ENCODE measurements around the gene BAHCC1.

Gene BAHCC1

DNA sequence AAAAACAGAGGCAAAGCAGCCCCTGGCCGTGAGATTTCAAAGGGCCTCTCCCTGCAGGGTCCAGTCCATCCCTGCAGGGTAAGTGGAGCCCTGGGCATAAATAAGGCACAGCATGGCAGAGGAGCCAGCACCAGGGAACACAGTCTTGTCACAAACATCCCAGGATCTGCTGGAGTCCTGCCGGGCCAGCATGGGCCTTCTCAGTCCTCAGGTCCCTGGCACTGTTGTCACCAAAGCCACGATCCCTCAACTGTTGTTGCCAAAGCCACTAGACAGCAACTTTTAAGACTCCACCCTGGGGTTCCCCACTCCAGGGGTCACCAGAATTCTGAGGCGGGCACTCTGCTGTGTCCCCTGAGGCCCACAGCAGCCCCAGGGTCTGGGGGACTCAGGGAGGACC, 47.8 kb upstream of the BAHCC1 start:
- Histone ChIP-seq H3K36me3 (ENCODE audit: insufficient read depth, low read length) (no peaks in the 10 kb centered on the region), H4K20me1 (ENCODE audit: insufficient read depth, low read length, poor library complexity, severe bottlenecking) (peaks cover 22% of the 10 kb centered on the region), H3K9me3 (ENCODE audit: insufficient read depth, low read depth, low read length) (no peaks in the 10 kb centered on the region), H3K27me3 (ENCODE audit: insufficient read depth, low read length, poor library complexity, severe bottlenecking) (peaks cover 21% of the 10 kb centered on the region), H3K4me2 (ENCODE audit: low read depth, low read length, poor library complexity, severe bottlenecking) (peak overlapping the region; percentile 93), H3K4me3 (ENCODE audit: low read length, poor library complexity, severe bottlenecking) (peak overlapping the region; percentile 88), H2AFZ (ENCODE audit: low read length) (no peak overlapping the region), H3K9me2 (replicated peaks; ENCODE audit: low read depth, low read length) (no peaks in the 10 kb centered on the region), H3K4me1 (ENCODE audit: insufficient read depth, low read length, poor library complexity, severe bottlenecking) (peaks cover 17% of the 10 kb centered on the region), H3K9ac (ENCODE audit: low read depth, low read length, poor library complexity, severe bottlenecking) (peak overlapping the region; percentile 90), H3K79me2 (ENCODE audit: insufficient read depth, low read length) (peaks cover 46% of the 10 kb centered on the region), H3F3A (ENCODE audit: low read depth) (no peaks in the 10 kb centered on the region)
- TF ChIP-seq, protein P1, sequence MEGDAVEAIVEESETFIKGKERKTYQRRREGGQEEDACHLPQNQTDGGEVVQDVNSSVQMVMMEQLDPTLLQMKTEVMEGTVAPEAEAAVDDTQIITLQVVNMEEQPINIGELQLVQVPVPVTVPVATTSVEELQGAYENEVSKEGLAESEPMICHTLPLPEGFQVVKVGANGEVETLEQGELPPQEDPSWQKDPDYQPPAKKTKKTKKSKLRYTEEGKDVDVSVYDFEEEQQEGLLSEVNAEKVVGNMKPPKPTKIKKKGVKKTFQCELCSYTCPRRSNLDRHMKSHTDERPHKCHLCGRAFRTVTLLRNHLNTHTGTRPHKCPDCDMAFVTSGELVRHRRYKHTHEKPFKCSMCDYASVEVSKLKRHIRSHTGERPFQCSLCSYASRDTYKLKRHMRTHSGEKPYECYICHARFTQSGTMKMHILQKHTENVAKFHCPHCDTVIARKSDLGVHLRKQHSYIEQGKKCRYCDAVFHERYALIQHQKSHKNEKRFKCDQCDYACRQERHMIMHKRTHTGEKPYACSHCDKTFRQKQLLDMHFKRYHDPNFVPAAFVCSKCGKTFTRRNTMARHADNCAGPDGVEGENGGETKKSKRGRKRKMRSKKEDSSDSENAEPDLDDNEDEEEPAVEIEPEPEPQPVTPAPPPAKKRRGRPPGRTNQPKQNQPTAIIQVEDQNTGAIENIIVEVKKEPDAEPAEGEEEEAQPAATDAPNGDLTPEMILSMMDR (conservative IDR thresholded peaks at IDR 0.05; ENCODE audit: low read length), result no peak
- TF ChIP-seq EZH2phosphoT487 (IDR thresholded peaks at IDR 0.05; ENCODE audit: borderline replicate concordance), result no peak

DNA sequence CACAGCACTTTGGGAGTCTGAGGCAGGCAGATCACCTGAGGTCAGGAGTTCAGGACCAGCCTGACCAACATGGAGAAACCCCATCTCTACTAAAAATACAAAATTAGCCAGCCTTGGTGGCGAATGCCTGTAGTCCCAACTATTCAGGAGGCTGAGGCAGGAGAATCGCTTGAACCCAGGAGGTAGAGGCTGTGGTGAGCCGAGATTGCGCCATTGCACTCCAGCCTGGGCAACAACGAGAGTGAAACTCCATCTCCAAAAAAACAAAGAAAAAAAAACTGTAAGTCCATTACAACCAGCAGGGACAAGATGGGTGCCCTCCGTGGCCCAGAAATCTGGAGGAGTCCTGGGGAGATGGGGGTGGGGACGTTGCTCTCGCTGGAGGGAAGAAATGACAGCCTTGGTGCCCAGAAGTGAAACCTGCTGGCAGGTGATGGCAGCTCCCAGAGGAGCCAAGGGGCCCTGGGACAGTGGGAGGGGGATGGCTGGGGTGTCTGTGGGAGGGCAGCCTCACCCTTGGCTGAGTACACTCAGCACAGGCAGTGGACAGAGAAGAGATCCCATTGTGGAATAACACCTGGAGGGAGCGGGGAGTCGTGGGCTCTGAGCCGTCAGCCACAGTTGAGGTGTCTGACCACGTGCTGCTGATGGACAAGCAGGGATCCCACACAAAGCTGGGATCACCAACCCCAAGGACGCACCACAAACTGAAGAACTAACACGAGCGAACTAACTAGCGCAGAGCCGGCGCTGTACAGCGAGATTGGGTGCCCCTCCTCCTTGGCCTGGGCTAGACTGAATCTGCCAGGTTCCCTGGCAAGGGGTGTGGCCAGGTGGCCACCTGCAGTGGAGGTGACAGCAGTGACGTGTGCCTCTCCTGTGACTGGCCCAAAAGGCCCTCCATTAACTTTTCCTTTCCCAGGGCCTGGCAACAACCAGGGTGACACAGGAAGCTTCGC, 46.9 kb upstream of the BAHCC1 start:
- H2AFZ ChIP-seq (ENCODE audit: low read length), result no peak overlapping the region
- H3K79me2 ChIP-seq (ENCODE audit: insufficient read depth, low read length), result peaks cover 36% of the 10 kb centered on the region
- peaks cover 15% of the 10 kb centered on the region for H3K4me1 ChIP-seq (ENCODE audit: insufficient read depth, low read length, poor library complexity, severe bottlenecking)
- no peak overlapping the region for H3K4me3 ChIP-seq (ENCODE audit: low read length, poor library complexity, severe bottlenecking)
- H4K20me1 ChIP-seq (ENCODE audit: insufficient read depth, low read length, poor library complexity, severe bottlenecking), result peaks cover 13% of the 10 kb centered on the region
- H3K9ac ChIP-seq (ENCODE audit: low read depth, low read length, poor library complexity, severe bottlenecking), result no peak overlapping the region
- peaks cover 20% of the 10 kb centered on the region for H3K27me3 ChIP-seq (ENCODE audit: insufficient read depth, low read length, poor library complexity, severe bottlenecking)
- no peaks in the 10 kb centered on the region for H3F3A ChIP-seq (ENCODE audit: low read depth)
- no peak overlapping the region for H3K4me2 ChIP-seq (ENCODE audit: low read depth, low read length, poor library complexity, severe bottlenecking)
- H3K9me3 ChIP-seq (ENCODE audit: insufficient read depth, low read depth, low read length), result no peaks in the 10 kb centered on the region
- TF ChIP-seq, protein P1 (conservative IDR thresholded peaks at IDR 0.05; ENCODE audit: low read length), result no peak
- no peak for TF ChIP-seq EZH2phosphoT487 (IDR thresholded peaks at IDR 0.05; ENCODE audit: borderline replicate concordance)
- H3K36me3 ChIP-seq (ENCODE audit: insufficient read depth, low read length), result no peaks in the 10 kb centered on the region
- H3K9me2 ChIP-seq (replicated peaks; ENCODE audit: low read depth, low read length), result no peaks in the 10 kb centered on the region

DNA sequence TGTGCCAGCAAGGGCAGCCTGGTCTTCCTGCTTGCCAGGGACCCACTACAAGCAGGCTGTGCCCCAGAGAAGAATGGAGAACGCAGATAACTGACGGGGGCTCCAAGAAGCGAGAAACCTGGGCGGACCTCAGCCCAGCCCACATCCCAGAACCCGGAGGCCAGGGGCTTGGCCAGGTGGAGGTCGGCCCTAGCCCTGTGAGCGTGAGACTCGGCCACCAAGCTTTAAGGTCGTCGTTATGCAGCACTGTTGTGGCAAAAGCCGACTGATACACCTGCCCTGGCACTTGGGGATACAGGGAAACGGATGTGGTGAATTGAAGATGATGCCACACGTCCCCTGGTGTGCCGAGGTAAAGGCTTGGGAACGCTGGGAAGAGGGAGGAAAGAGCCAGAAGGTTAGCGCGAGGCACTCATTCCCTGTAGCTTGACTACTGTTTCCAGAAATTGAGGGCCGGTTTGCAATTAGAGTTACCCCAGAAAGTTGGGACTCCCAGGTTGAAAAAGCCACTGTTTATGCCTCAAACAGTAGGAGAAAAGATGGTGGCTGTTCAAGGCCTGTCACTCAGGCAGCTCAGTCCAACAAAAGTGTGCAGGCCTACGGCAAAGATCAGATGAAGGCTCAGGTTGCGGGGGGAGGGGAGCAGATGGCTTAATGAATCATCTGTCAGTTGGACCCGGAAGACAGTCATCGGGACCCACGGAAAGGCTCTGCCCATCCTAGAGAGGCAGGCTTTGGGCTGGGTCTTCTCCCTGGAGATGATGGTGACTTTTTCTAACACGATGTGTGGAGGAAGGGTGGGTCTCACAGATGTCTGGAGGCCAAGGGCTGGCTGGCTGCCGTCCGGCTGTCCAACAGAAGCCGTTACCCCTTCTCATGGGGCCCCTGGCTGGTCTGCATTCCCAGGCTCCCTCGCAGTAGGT, 45.6 kb upstream of the BAHCC1 start:
- Histone ChIP-seq H3F3A (ENCODE audit: low read depth) (no peaks in the 10 kb centered on the region), H3K36me3 (ENCODE audit: insufficient read depth, low read length) (no peaks in the 10 kb centered on the region), H3K27me3 (ENCODE audit: insufficient read depth, low read length, poor library complexity, severe bottlenecking) (peaks cover 10% of the 10 kb centered on the region), H3K4me3 (ENCODE audit: low read length, poor library complexity, severe bottlenecking) (no peak overlapping the region), H3K4me1 (ENCODE audit: insufficient read depth, low read length, poor library complexity, severe bottlenecking) (peaks cover 14% of the 10 kb centered on the region), H3K79me2 (ENCODE audit: insufficient read depth, low read length) (peaks cover 23% of the 10 kb centered on the region), H3K4me2 (ENCODE audit: low read depth, low read length, poor library complexity, severe bottlenecking) (no peak overlapping the region), H4K20me1 (ENCODE audit: insufficient read depth, low read length, poor library complexity, severe bottlenecking) (no peaks in the 10 kb centered on the region), H3K9me3 (ENCODE audit: insufficient read depth, low read depth, low read length) (no peaks in the 10 kb centered on the region), H3K9ac (ENCODE audit: low read depth, low read length, poor library complexity, severe bottlenecking) (no peak overlapping the region), H2AFZ (ENCODE audit: low read length) (no peak overlapping the region), H3K9me2 (replicated peaks; ENCODE audit: low read depth, low read length) (no peaks in the 10 kb centered on the region)
- TF ChIP-seq EZH2phosphoT487 (IDR thresholded peaks at IDR 0.05; ENCODE audit: borderline replicate concordance), result no peak
- TF ChIP-seq, protein P1 (conservative IDR thresholded peaks at IDR 0.05; ENCODE audit: low read length), result no peak
